HT-29 (cell line): ENCODE measurements around the gene DSEL. TPM values are rescaled to one million over a fixed set of nuclear protein-coding genes. Genes with fewer than 3 reads are reported as not detected.
A peak's percentile ranks its signal among the peaks of the same experiment; 100 is the strongest.

Experiments
- DNase-seq: peaks from one replicate; pipeline ENCODE4 v3.0.0-alpha.2; 2015; ENCODE audit warnings: low spot score
- total RNA-seq: library from RNA; depleted of rRNA; stranded (reverse); fragments of >200 nt; shearing (Covaris generic); gene quantifications from 2 replicates; pipeline ENCODE4 v1.2.3, GENCODE V29; 2014

DSEL gene
- total RNA-seq, 1 experiment from 2014 or later: 0.69 TPM

DNA sequence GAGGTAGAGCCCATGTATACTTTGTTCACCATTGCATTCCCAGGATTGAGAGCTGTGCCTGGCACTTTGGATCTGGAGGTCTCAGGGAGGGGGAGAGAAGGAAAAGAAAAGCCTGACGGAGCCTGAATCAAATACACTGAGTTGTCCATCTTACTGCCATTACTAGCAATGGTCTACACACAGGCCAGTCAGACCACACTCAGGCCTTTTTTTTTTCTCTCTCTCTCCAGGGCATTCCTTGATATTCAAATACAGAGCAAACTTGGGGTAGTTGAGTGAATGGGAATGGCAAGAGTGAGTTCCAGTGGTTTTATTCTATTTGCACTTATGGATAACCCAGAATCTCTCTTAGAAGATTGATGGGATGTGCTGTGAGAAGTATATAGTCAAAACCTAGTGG, 11.8 kb downstream of the DSEL start:
- no peak for DNase-seq

DNA sequence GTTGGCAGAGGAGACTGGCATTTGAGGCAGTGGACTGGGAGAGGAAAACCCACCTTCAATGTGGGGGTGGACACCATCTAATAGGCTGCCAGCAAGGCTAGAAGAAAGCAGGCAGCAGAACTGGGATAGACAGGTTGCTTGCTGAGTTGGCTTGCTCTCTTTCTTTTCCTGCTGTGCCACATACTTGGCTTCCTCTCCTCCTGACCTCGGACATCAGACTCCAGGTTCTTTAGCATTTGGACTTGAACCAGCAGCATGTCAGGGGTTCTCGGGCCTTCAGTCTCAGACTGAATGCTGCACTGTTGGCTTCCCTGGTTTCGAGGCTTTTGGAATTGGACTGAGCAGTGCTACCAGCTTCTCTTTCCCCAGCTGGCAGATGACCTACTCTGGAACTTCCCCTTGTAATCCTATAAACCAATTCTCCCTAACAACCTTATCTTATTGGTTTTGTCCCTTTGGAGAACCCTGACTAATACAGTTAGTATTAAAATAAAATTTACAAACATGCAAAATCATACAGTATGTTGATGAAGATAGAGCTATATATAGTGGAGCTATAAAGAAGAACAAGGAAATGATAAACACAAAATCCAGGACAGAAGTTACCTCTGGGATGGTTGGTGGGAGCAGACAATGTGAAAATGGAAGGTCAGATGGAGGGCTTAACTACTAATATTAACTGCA, 15.9 kb downstream of the DSEL start:
- DNase-seq: no peak

DNA sequence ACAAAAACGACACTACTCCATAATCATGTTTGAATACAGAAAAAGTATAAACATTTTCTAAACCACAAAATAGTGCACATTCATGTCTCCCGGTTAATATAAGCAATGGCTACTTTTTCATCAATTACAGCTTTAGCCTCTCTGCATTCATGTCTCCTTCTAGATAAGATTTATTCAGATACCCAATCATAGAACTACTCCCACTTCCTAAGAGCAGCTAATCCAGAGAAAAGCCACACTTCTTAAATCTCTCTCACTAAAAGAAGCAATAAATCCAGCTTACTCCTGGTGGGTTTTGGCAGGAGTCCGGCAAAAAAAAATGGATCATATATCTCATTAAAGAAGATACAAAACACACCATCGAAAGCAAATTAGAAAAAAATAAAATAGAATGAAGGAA, 20.1 kb downstream of the DSEL start:
- no peak for DNase-seq

DNA sequence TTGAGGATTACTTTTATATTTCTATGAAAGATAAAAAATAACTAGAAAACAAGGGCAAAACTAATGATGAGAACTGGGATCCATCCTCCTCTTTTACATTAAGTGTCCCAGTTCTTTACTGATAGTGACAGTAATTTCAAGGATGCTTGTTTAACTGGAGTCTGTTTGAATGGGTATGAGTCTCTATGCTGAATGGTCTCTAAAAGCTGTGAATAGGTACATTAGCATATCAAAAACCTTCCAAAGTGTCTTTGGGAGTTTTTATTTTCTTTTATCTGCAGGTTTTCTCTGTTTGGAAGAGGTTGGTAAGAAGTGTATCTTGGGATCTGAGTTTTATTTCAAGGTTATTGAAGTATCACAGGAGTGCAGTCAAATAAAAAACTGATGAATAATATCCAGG, 30.0 kb downstream of the DSEL start:
- no peak for DNase-seq

DNA sequence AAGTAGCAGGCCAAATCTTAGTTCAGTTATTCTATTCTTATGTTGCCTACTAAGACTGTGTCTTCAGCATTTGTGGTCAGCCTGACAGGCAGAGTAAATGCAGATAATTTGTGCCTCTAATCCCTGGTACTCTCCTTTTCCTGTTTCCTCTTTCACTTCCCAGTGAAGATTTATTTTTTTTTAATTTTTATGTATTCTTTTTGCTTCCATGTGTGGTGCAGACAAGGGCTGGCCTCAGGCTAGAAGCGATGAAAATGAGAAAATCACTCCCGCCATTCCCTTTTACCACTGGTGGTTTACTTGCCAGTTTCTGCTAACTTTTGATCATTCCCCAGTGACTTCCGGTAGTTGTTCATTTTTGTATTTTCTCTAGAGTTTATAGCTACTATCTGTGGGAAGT, 30.9 kb downstream of the DSEL start:
- no peak for DNase-seq

DNA sequence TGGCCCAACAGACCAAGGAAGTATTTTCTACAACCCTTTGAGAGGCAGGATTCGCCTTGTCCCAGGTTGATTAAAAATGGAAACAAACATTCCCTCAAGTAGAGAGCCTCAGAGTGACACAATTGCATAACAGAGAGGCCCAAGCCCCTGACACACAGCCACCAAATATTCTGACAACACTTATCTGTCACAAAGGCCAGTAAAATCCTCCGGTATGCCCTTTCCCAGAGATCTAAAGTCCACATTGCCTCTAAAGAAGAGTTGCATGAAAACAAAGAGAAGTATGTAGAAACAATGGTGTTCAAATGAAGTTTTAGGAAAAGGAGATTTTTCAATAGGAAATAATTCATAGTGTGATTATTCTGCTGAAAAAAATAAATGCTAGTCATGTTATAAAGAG, 32.1 kb downstream of the DSEL start:
- DNase-seq: no peak

DNA sequence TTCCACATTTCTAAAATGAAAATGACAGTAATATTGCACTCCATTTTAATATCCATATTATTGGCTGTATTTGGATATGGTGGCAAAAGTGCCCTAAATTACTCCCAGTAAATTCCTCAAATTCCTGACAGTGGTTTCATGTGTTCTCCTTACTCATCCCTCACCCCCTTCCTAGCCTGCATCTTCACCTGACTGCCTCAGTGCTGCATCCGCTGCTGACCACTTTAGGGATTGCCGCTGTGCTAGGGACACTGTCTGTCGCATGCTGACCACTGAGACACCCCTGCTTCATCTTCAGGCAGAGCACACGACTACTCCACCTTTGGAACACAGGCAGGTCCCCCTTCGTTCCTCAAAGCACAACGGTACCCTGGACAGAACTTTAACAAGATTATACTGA, 32.6 kb downstream of the DSEL start:
- no peak for DNase-seq

DNA sequence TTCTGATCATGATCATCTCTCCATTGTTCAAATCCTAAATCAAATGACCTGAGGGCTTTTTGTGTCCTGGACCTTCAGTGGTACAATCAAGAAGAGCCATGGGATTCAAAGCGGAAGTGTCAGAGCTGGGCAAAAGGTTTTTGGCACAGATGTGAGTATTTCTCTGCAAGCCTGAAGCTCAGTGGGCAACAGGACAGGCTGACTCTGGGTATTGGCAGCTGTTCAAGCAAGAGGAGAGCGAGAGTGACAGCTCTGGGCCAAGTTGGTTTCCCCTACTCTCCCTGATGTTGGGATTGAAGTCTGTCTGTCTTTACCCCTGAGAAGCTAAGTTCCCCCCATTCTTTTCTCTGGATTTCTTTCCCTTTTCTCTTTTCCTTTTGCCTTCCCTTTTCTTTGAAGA, 33.3 kb downstream of the DSEL start:
- no peak for DNase-seq

DNA sequence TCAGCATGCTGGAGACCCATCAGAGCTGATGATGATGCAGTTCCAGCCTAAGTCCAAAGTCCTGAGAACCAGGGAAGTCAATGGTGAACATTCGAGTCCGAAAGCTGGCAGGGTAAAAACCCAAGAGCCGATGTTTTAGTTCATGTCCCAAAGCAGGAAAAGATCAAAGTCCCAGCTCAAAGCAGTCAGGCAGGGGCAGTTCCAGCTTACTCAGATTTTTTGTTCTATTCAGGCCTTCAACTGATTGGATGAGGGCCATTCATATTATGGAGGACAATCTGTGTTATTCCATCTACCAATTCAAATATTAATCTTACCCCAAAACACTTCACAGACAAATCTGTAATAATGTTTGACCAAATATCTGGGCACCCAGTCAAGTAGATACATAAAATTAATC, 38.3 kb downstream of the DSEL start:
- DNase-seq: no peak

DNA sequence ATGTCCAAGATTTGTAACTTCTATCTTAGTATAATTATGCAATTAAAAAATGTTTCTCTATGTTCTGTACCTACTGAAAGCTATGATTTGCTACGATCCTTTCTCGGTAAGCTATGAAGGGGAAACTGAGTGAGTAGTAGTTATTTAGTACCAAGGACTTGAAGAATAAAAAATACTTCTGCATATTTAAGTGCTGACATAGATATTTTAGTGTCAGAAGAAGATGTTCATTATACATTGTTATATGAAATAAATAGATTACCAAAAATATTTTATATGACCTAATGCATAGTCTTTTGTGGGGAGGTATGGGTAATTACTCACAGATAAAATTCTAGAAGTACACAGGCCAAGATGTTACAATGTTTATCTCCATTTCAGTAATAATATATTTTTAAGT, 39.0 kb downstream of the DSEL start:
- no peak for DNase-seq

DNA sequence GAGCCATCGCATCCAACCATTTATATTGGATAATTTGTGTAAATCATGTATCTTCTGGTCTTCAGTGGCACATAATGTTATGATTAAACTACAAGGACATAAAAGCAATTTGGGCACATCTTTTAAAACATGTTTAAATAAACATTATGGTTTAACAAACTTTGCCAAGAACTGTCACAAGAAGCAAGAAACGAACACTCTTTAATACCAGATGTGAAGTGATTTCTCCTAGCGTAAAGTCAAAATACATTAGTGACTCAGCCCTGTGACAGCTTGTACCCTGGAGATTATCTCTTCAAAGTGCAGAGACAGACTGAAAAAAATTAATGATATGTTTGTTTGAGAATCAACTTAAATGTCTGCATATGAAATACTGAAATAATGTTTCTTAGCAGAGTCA, 39.9 kb downstream of the DSEL start:
- no peak for DNase-seq

DNA sequence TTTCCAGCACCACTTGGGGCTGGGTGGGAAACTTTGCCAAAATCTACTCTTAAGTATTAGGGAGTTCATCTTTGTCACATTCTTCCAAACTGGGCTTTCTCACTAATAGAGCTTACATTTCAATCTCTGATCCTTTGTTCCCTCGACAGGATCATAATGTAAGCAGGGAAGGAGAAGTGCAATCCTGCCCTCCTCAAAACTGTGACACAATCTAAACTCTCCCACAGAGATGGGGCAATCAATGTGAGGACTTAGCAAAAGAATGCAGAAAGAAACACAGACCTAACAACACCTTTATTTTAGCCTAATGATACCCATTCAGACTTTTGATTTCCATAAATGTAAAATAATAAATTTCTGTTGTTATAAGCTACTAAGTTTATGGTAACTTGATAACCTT, 40.8 kb downstream of the DSEL start:
- no peak for DNase-seq

DNA sequence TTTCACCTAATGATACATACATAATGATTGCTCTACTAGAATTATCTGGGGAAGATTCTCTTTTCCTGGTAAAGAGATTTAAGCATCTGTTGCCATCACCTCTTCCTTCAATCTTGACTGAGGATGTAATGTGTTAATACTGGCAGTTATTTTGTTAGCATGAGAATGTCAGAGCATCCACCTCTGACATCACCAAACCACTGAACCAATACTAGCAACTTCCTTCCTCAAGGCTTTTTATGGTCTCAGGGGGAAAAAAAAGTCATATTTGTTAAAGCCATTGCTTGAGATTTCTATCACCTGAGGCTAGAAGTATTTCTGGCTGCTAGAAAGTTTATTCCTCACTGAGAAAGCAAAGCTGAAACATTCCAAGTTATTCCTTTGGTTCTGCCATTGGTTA, 48.5 kb downstream of the DSEL start:
- no peak for DNase-seq

DNA sequence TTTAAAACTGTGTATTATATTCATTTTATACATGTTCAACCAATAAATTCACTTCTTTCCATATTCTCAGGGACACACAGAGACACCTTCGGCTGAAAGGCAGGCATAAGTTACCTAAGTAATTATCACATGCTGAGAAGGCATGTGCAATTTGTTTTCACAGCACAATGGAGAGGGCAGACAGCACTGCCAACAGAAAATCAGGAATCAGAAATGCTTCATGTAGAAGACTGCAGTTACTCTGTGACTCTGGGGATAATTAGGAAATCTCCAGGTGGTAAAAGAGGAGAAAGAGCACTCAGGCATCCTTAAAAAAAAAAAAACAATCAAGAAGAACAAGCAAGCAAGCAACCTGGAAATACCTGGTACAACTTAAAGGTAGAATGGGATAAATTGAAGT, 49.3 kb downstream of the DSEL start:
- no peak for DNase-seq

DNA sequence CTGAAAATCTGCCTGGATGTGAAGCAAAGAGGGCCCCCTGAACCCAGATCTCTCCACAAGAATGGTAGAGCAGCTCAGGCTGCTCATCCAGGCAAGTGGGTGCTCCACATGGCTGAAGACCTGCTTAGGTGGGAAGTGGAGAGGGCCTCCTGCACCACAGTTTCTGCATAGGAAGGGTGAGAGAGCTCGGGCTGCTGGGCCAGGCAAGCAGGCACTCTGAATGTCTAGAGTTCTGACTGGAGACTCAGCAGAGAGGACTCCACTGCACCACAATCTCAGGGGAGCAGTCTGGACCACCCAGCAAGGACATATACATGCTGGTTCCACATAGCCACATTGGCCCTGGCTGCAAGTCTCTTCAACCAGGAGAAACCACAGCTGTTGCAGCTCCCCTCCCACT, 52.0 kb downstream of the DSEL start:
- DNase-seq: no peak

DNA sequence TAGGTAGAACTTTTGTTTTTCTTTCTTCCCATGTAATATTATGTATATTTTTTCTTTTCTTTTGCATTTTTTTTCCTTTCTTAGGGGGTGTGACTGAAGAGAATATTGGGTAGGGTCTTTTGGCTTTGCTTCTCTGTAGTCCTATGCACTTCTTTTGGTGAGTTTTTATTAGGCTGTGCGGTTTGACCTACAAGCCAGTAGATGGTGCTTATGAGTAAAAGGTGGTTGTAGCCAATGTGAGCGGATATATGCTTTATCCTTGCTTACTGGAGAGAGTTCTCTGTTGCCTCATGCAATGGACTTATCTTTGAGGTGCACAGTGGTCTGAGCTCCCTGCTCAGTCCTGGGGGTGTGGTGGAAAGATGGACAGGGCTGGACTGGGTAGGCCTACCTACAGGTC, 52.7 kb downstream of the DSEL start:
- DNase-seq: peak; percentile 4

DNA sequence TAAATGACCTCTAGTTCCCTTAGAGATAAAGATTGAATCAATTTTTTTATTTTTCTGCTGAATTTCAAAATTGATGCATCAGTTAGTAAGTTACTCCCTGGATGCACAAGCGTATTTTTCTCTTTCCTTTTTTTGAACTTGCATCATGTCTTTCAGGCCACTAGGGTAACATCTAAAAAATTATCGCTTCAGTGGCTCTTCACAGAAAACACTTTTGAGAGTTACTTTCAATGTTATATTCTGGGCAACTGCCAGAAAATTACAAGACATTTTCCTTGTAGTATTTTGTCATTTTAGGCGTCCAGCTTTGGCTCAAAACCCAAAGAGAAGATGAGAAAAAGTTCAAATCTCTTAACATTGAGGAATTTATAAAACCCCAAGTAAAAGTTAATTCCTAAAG, 59.8 kb downstream of the DSEL start:
- DNase-seq: no peak
